ENCODE results near the gene NCOA3.

The NCOA3 gene

GRCh38 chr20:47558295-47559066, 56.8 kb downstream of the NCOA3 start:
- Histone ChIP-seq H3K23ac (ENCODE audit: low read length in 2 of 2) (no peak overlapping the region), H4K91ac (ENCODE audit: low read length) (no peak overlapping the region), H2AK5ac (ENCODE audit: low read length, severe bottlenecking) (no peak overlapping the region), H3K4me3 (ENCODE audit: insufficient read depth in 1 of 2, low read depth in 1 of 2, low read length in 2 of 2) (no peak overlapping the region), H2BK120ac (ENCODE audit: low read depth, low read length) (no peak overlapping the region), H3K36me3 (ENCODE audit: control insufficient read depth in 1 of 2, insufficient read depth in 2 of 2, low read depth in 1 of 2, low read length in 2 of 2) (peaks cover 0 to 3% of the 10 kb centered on the region in 2 experiments), H3K18ac (ENCODE audit: low read depth in 1 of 2, low read length in 2 of 2) (no peak overlapping the region), H2BK12ac (ENCODE audit: low read length in 2 of 2) (no peak overlapping the region), H2BK15ac (ENCODE audit: low read depth, poor library complexity, severe bottlenecking) (no peak overlapping the region), H3K9me3 (ENCODE audit: control insufficient read depth, low read length) (no peaks in the 10 kb centered on the region), H3K27ac (ENCODE audit: low read length, poor library complexity, severe bottlenecking) (no peak overlapping the region), H3K4me2 (ENCODE audit: low read length, poor library complexity, severe bottlenecking) (no peak overlapping the region), H3K27me3 (ENCODE audit: control insufficient read depth in 1 of 2, insufficient read depth in 1 of 2, low read length in 2 of 2) (no peaks in the 10 kb centered on the region), H3K9ac (ENCODE audit: low read length) (no peak overlapping the region), H3K4ac (ENCODE audit: low read depth in 1 of 2, low read length in 2 of 2) (no peak overlapping the region), H3K79me1 (replicated peaks; ENCODE audit: low read length, poor library complexity, severe bottlenecking) (peaks cover 21% of the 10 kb centered on the region), H2AFZ (ENCODE audit: low read depth, low read length) (no peak overlapping the region), H4K8ac (ENCODE audit: low read length) (no peak overlapping the region), H2BK5ac (ENCODE audit: low read depth, low read length, poor library complexity, severe bottlenecking) (no peak overlapping the region), H3K4me1 (ENCODE audit: control insufficient read depth, insufficient read depth, low read depth, low read length) (peaks cover 1% of the 10 kb centered on the region), H3K14ac (ENCODE audit: low read length in 2 of 2) (no peak overlapping the region)
- peak; percentile 16 for DNase-seq
- WGBS = 87% methylated on average over 8 of the region's 10 CpGs

- H2AFZ ChIP-seq (ENCODE audit: low read depth, low read length) = no peak overlapping the region
- H4K8ac ChIP-seq (ENCODE audit: low read length) = no peak overlapping the region
- DNase-seq = peak; percentile 33
- H2BK15ac ChIP-seq (ENCODE audit: low read depth, poor library complexity, severe bottlenecking) = no peak overlapping the region
- H3K18ac ChIP-seq (ENCODE audit: low read depth in 1 of 2, low read length in 2 of 2) = no peak overlapping the region
- H3K36me3 ChIP-seq (ENCODE audit: control insufficient read depth in 1 of 2, insufficient read depth in 2 of 2, low read depth in 1 of 2, low read length in 2 of 2) = peaks cover 0 to 3% of the 10 kb centered on the region in 2 experiments
- H3K9ac ChIP-seq (ENCODE audit: low read length) = no peak overlapping the region
- H3K4ac ChIP-seq (ENCODE audit: low read depth in 1 of 2, low read length in 2 of 2) = no peak overlapping the region
- H3K27ac ChIP-seq (ENCODE audit: low read length, poor library complexity, severe bottlenecking) = no peak overlapping the region
- no peak overlapping the region for H2BK5ac ChIP-seq (ENCODE audit: low read depth, low read length, poor library complexity, severe bottlenecking)
- no peak overlapping the region for H2AK5ac ChIP-seq (ENCODE audit: low read length, severe bottlenecking)
- H3K14ac ChIP-seq (ENCODE audit: low read length in 2 of 2) = no peak overlapping the region
- H3K4me3 ChIP-seq (ENCODE audit: insufficient read depth in 1 of 2, low read depth in 1 of 2, low read length in 2 of 2) = no peak overlapping the region
- no peak overlapping the region for H3K4me2 ChIP-seq (ENCODE audit: low read length, poor library complexity, severe bottlenecking)
- H3K23ac ChIP-seq (ENCODE audit: low read length in 2 of 2) = no peak overlapping the region
- no peaks in the 10 kb centered on the region for H3K27me3 ChIP-seq (ENCODE audit: control insufficient read depth in 1 of 2, insufficient read depth in 1 of 2, low read length in 2 of 2)
- peaks cover 21% of the 10 kb centered on the region for H3K79me1 ChIP-seq (replicated peaks; ENCODE audit: low read length, poor library complexity, severe bottlenecking)
- H4K91ac ChIP-seq (ENCODE audit: low read length) = no peak overlapping the region
- H3K4me1 ChIP-seq (ENCODE audit: control insufficient read depth, insufficient read depth, low read depth, low read length) = peaks cover 1% of the 10 kb centered on the region
- no peak overlapping the region for H2BK12ac ChIP-seq (ENCODE audit: low read length in 2 of 2)
- H3K9me3 ChIP-seq (ENCODE audit: control insufficient read depth, low read length) = no peaks in the 10 kb centered on the region
- H2BK120ac ChIP-seq (ENCODE audit: low read depth, low read length) = no peak overlapping the region
Measured at GRCh38 chr20:47559141-47559540, 57.5 kb downstream of the NCOA3 start.

GRCh38 chr20:47561180-47561579, 59.5 kb downstream of the NCOA3 start:
- no peak overlapping the region for H2BK15ac ChIP-seq (ENCODE audit: low read depth, poor library complexity, severe bottlenecking)
- no peak overlapping the region for H2BK12ac ChIP-seq (ENCODE audit: low read length in 2 of 2)
- 94% methylated on average over 3 of the region's 3 CpGs for WGBS
- no peak overlapping the region for H2BK120ac ChIP-seq (ENCODE audit: low read depth, low read length)
- H3K9ac ChIP-seq (ENCODE audit: low read length) = peak overlapping the region; percentile 12
- H4K91ac ChIP-seq (ENCODE audit: low read length) = no peak overlapping the region
- H3K9me3 ChIP-seq (ENCODE audit: control insufficient read depth, low read length) = no peaks in the 10 kb centered on the region
- H3K4me2 ChIP-seq (ENCODE audit: low read length, poor library complexity, severe bottlenecking) = no peak overlapping the region
- H4K8ac ChIP-seq (ENCODE audit: low read length) = no peak overlapping the region
- H2AFZ ChIP-seq (ENCODE audit: low read depth, low read length) = no peak overlapping the region
- no peak overlapping the region for H3K23ac ChIP-seq (ENCODE audit: low read length in 2 of 2)
- peak; percentile 48 for DNase-seq
- no peaks in the 10 kb centered on the region for H3K36me3 ChIP-seq (ENCODE audit: control insufficient read depth in 1 of 2, insufficient read depth in 2 of 2, low read depth in 1 of 2, low read length in 2 of 2)
- H3K4me3 ChIP-seq (ENCODE audit: insufficient read depth in 1 of 2, low read depth in 1 of 2, low read length in 2 of 2) = no peak overlapping the region
- H3K79me1 ChIP-seq (replicated peaks; ENCODE audit: low read length, poor library complexity, severe bottlenecking) = peaks cover 24% of the 10 kb centered on the region
- no peak overlapping the region for H3K14ac ChIP-seq (ENCODE audit: low read length in 2 of 2)
- H3K18ac ChIP-seq (ENCODE audit: low read depth in 1 of 2, low read length in 2 of 2) = no peak overlapping the region
- no peak overlapping the region for H3K4ac ChIP-seq (ENCODE audit: low read depth in 1 of 2, low read length in 2 of 2)
- no peaks in the 10 kb centered on the region for H3K27me3 ChIP-seq (ENCODE audit: control insufficient read depth in 1 of 2, insufficient read depth in 1 of 2, low read length in 2 of 2)
- no peak overlapping the region for H3K27ac ChIP-seq (ENCODE audit: low read length, poor library complexity, severe bottlenecking)
- H2BK5ac ChIP-seq (ENCODE audit: low read depth, low read length, poor library complexity, severe bottlenecking) = no peak overlapping the region
- H3K4me1 ChIP-seq (ENCODE audit: control insufficient read depth, insufficient read depth, low read depth, low read length) = peaks cover 9% of the 10 kb centered on the region
- no peak overlapping the region for H2AK5ac ChIP-seq (ENCODE audit: low read length, severe bottlenecking)

GRCh38 chr20:47561603-47562583, 60.2 kb downstream of the NCOA3 start:
- no peak overlapping the region for H3K9ac ChIP-seq (ENCODE audit: low read length)
- H3K14ac ChIP-seq (ENCODE audit: low read length in 2 of 2) = no peak overlapping the region
- H2AK5ac ChIP-seq (ENCODE audit: low read length, severe bottlenecking) = no peak overlapping the region
- no peak overlapping the region for H2BK5ac ChIP-seq (ENCODE audit: low read depth, low read length, poor library complexity, severe bottlenecking)
- no peak overlapping the region for H2BK120ac ChIP-seq (ENCODE audit: low read depth, low read length)
- peaks cover 28% of the 10 kb centered on the region for H3K79me1 ChIP-seq (replicated peaks; ENCODE audit: low read length, poor library complexity, severe bottlenecking)
- no peak overlapping the region for H3K18ac ChIP-seq (ENCODE audit: low read depth in 1 of 2, low read length in 2 of 2)
- DNase-seq = no peak
- H3K4me1 ChIP-seq (ENCODE audit: control insufficient read depth, insufficient read depth, low read depth, low read length) = peaks cover 9% of the 10 kb centered on the region
- H3K9me3 ChIP-seq (ENCODE audit: control insufficient read depth, low read length) = no peaks in the 10 kb centered on the region
- no peak overlapping the region for H2BK12ac ChIP-seq (ENCODE audit: low read length in 2 of 2)
- no peak overlapping the region for H3K4me3 ChIP-seq (ENCODE audit: insufficient read depth in 1 of 2, low read depth in 1 of 2, low read length in 2 of 2)
- H3K27ac ChIP-seq (ENCODE audit: low read length, poor library complexity, severe bottlenecking) = no peak overlapping the region
- H4K8ac ChIP-seq (ENCODE audit: low read length) = no peak overlapping the region
- no peak overlapping the region for H2BK15ac ChIP-seq (ENCODE audit: low read depth, poor library complexity, severe bottlenecking)
- no peaks in the 10 kb centered on the region for H3K36me3 ChIP-seq (ENCODE audit: control insufficient read depth in 1 of 2, insufficient read depth in 2 of 2, low read depth in 1 of 2, low read length in 2 of 2)
- no peak overlapping the region for H2AFZ ChIP-seq (ENCODE audit: low read depth, low read length)
- H4K91ac ChIP-seq (ENCODE audit: low read length) = no peak overlapping the region
- H3K27me3 ChIP-seq (ENCODE audit: control insufficient read depth in 1 of 2, insufficient read depth in 1 of 2, low read length in 2 of 2) = no peaks in the 10 kb centered on the region
- no peak overlapping the region for H3K23ac ChIP-seq (ENCODE audit: low read length in 2 of 2)
- H3K4ac ChIP-seq (ENCODE audit: low read depth in 1 of 2, low read length in 2 of 2) = no peak overlapping the region
- 94% methylated on average over 4 of the region's 4 CpGs for WGBS
- no peak overlapping the region for H3K4me2 ChIP-seq (ENCODE audit: low read length, poor library complexity, severe bottlenecking)

Data from mesenchymal stem cell (in vitro differentiated cells and primary cell).